ENCODE data around the gene KRAS.

Gene KRAS

GRCh38 chr12:25254271-25254880, 3.6 kb upstream of the KRAS start:
- DNase-seq = no peak

GRCh38 chr12:25253371-25254068, 2.8 kb upstream of the KRAS start:
- no peak for DNase-seq

- DNase-seq = no peak
Observed at GRCh38 chr12:25252946-25253345, 2.2 kb upstream of the KRAS start.

- no peak for DNase-seq
Observed at GRCh38 chr12:25251769-25252168, 1.0 kb upstream of the KRAS start.

- DNase-seq = peak; percentile 6
Observed at GRCh38 chr12:25249931-25250738, 594 bp downstream of the KRAS start.

GRCh38 chr12:25248732-25249131, 2.0 kb downstream of the KRAS start:
- DNase-seq = no peak

GRCh38 chr12:25248137-25248536, 2.6 kb downstream of the KRAS start:
- no peak for DNase-seq

- no peak for DNase-seq
Observed at GRCh38 chr12:25245491-25245890, 5.2 kb downstream of the KRAS start.

- no peak for DNase-seq
Observed at GRCh38 chr12:25243680-25243990, 7.1 kb downstream of the KRAS start.

GRCh38 chr12:25242981-25243679, 7.6 kb downstream of the KRAS start:
- DNase-seq = no peak

GRCh38 chr12:25241167-25242020, 9.3 kb downstream of the KRAS start:
- DNase-seq = peak; percentile 18

GRCh38 chr12:25236626-25237025, 14.1 kb downstream of the KRAS start:
- no peak for DNase-seq

- no peak for DNase-seq
Observed at GRCh38 chr12:25236190-25236589, 14.5 kb downstream of the KRAS start.

GRCh38 chr12:25213338-25213737, 37.4 kb downstream of the KRAS start:
- no peak for DNase-seq

- DNase-seq = no peak
Observed at GRCh38 chr12:25208554-25208953, 42.2 kb downstream of the KRAS start.

- no peak for DNase-seq
Observed at GRCh38 chr12:25207846-25208245, 42.9 kb downstream of the KRAS start.

GRCh38 chr12:25207411-25207810, 43.3 kb downstream of the KRAS start:
- DNase-seq = no peak

GRCh38 chr12:25202137-25202536, 48.6 kb downstream of the KRAS start:
- no peak for DNase-seq

- DNase-seq = no peak
Observed at GRCh38 chr12:25200703-25201102, 50.0 kb downstream of the KRAS start.

- no peak for DNase-seq
Observed at GRCh38 chr12:25197608-25198007, 53.1 kb downstream of the KRAS start.

GRCh38 chr12:25195056-25195971, 55.4 kb downstream of the KRAS start, which contains the start of the genes DNAI7 and ETFRF1:
DNAI7 (minus strand) TSS chr12:25195160; CDS start chr12:25195078, 82 bp downstream.
ETFRF1 (plus strand) TSS chr12:25195237; CDS start chr12:25203957, 8,720 bp downstream.
- DNase-seq = peak; percentile 94
